AG04449 (cell line): ENCODE data around the gene ABCA9.
"Not testable (repeated sequence)": the region's sequence is repeated elsewhere in the genome, so short reads cannot be mapped to it uniquely, and the experiment has no call there.

Experiments
- CTCF ChIA-PET: fragments of 350-600 bp; formaldehyde crosslinking; extraction: SDS; loops from one replicate; lab custom pipeline; 2021; ENCODE audit warnings: antibody characterized with exemption; lab: Yijun Ruan, JAX
- POLR2A ChIA-PET: fragments of 400-600, 350-600 bp; formaldehyde crosslinking; extraction: SDS; loops from one replicate; lab custom pipeline; 2020; ENCODE audit warnings: antibody characterized with exemption, inconsistent platforms; lab: Yijun Ruan, JAX
- DNase-seq: peaks from one replicate; pipeline ENCODE4 v3.0.0-alpha.2; 2010; ENCODE audit warnings: low read depth, low spot score
- H3K4me3 ChIP-seq: 2 replicates; pipeline ENCODE4 v1.5.1; 2011; ENCODE audit warnings: low read depth, mild to moderate bottlenecking, control low read depth, low read length
- TF ChIP-seq, protein P1 (sequence below): IDR thresholded peaks from one replicate; pipeline ENCODE4 v1.5.1; 2011; ENCODE audit warnings: mild to moderate bottlenecking, moderate library complexity, low read length, control low read depth, inconsistent platforms; ENCODE audit not compliant: insufficient read depth; ENCODE audit errors: missing control alignments

Gene ABCA9

DNA sequence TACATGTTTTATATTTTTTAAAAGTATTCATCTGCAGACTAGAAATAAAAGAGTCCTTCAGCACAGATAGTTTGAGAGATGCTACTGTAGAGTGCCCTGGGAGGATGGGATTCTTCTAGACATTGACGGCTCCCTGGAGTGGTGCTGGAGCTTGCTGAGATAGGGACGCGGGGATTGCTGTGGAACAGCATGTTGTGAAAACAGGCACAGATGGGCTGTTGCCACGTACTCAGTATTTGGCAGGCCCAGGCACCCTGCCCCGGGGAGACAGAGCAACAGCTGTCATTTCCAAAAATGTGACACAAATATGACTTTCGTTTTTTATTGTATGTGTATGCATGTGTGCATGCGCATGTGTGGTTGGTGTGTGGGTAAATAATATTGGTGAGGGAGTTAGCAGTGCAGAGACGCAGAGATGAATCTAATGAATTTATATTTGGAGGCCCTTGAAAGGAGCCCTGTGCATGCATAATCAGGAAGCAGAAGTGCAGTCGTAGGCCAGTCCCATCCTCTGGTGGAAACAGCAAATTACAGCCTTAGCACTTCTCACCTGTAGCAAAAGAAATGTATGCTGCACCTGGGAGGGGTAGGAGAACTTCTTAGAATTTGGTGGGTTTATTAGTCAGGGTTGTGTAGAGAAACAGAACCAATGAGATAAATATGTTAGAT, 99.4 kb downstream of the ABCA9 start:
- DNase-seq: no peak
- TF ChIP-seq, protein P1, sequence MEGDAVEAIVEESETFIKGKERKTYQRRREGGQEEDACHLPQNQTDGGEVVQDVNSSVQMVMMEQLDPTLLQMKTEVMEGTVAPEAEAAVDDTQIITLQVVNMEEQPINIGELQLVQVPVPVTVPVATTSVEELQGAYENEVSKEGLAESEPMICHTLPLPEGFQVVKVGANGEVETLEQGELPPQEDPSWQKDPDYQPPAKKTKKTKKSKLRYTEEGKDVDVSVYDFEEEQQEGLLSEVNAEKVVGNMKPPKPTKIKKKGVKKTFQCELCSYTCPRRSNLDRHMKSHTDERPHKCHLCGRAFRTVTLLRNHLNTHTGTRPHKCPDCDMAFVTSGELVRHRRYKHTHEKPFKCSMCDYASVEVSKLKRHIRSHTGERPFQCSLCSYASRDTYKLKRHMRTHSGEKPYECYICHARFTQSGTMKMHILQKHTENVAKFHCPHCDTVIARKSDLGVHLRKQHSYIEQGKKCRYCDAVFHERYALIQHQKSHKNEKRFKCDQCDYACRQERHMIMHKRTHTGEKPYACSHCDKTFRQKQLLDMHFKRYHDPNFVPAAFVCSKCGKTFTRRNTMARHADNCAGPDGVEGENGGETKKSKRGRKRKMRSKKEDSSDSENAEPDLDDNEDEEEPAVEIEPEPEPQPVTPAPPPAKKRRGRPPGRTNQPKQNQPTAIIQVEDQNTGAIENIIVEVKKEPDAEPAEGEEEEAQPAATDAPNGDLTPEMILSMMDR: no peak
- no peak overlapping the region for H3K4me3 ChIP-seq
- ChIA-PET CTCF (no interaction called here), POLR2A (no interaction called here)

DNA sequence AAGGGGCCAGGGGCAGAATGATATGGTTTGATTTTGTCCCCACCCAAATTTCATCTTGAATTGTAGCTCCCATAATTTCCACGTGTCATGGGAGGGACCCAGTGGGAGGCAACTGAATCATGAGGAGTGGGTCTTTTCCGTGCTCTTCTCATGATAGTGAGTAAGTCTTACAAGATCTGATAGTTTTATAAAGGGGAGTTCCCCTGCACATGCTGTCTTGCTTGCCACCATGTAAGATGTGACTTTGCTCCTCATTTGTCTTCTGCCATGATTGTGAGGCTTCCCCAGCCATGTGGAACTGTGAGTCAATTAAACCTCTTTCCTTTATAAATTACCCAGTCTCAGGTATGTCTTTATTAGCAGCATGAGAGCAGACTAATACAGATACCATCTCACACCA, 101.6 kb downstream of the ABCA9 start:
- DNase-seq, CTCF ChIA-PET, H3K4me3 ChIP-seq, POLR2A ChIA-PET: not testable (repeated sequence)

DNA sequence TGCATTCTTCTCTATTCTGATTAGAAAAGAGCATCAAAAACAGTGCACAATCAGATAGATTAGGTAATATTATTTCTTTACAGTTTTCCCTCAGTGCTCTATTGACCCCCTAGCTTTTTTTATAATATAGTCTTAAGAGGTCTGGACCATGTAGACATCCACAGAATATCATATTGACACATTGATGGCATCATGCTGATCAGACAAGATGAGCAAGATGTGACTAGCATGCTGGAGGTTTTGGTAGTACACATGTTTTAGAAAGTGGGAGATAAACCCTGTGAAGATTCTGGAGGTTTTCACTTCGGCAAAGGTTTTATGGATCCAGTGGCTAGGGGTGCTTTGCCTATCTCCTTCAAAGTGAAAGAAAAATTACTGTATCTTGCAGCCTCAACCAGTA, 102.8 kb downstream of the ABCA9 start:
- ChIA-PET CTCF (no interaction called here), POLR2A (no interaction called here)
- no peak for DNase-seq
- no peak overlapping the region for H3K4me3 ChIP-seq
- TF ChIP-seq, protein P1: no peak

DNA sequence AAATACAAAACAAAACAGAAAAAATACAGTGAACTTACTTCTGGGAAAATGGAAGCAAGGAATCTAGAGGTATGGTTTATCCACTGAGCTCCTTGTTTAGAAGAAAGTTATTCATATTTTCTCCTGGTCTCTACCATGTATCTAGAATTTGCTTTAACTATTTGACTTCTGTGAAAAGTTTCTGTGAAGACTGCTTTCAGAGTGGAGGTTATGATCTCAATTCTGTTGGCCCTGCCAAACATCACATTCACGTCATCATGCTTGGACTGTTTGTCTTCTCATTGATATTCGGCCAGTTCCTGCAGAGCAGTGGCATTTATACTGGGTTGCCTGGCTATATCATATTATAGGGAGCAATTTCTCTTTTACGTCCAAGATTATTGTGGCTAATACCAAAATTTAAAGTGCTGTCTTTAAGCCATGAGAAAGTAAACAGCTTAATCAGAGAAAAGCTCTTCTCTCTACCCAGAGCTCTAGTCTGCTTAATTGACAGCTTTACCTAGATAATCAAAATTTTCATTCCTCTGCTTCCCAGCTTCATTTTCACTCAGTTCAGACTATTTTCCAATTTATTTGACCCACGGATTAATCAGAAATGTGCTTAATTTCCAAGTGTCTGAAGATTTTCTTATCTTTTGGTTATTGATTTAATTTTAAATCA, 105.4 kb downstream of the ABCA9 start, which contains the start of gene ABCA8:
Gene ABCA8, minus strand, starts transcription at position 212 of the 661 bp plus-strand sequence. CDS start 13,358 bp downstream, outside the sequence.
- DNase-seq: no peak
- TF ChIP-seq, protein P1: no peak
- POLR2A ChIA-PET: no interaction called here
- H3K4me3 ChIP-seq: no peak within 1 kb of the TSS
- CTCF ChIA-PET: interaction anchor here (1.9 kb wide), 1 partner anchor 179 kb away, joined by 6 read pairs; no protein-coding TSS in a partner anchor

DNA sequence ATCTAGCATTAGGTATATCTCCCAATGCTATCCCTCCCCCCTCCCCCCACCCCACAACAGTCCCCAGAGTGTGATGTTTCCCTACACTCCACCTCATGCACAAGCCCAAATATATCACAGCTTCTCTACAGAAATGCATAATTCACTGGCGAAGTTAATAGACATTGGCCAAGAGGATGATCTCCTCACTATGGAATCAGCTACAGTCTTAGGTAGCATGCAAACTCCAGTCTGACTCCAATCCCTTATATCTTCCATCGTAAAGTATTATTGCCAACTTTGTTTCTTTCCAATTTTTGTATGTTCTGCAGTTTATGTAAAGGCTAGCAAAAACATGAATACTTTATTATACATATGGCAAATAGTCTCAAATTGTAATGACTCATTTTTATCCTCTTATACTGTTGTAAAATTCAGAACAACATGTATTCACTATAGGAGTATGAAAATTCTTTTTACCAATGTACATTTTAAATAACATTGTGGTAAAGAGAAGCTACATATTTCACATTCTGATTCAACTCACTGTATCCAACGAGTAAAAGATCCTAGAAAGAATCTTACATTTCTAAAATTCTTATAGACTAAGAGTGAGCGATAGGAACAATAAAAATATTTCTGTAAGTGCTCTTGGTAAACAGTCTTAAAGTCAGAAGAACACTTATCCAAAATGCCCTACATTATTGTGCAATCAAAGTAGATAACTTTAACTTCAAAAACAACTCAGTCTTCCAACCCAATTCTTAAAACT, 106.4 kb downstream of the ABCA9 start:
- no peak overlapping the region for H3K4me3 ChIP-seq
- TF ChIP-seq, protein P1: no peak
- POLR2A ChIA-PET: no interaction called here
- peak; percentile 34 for DNase-seq
- CTCF ChIA-PET: interaction anchor here (1.9 kb wide), 1 partner anchor 178 kb away, joined by 6 read pairs; no protein-coding TSS in a partner anchor

DNA sequence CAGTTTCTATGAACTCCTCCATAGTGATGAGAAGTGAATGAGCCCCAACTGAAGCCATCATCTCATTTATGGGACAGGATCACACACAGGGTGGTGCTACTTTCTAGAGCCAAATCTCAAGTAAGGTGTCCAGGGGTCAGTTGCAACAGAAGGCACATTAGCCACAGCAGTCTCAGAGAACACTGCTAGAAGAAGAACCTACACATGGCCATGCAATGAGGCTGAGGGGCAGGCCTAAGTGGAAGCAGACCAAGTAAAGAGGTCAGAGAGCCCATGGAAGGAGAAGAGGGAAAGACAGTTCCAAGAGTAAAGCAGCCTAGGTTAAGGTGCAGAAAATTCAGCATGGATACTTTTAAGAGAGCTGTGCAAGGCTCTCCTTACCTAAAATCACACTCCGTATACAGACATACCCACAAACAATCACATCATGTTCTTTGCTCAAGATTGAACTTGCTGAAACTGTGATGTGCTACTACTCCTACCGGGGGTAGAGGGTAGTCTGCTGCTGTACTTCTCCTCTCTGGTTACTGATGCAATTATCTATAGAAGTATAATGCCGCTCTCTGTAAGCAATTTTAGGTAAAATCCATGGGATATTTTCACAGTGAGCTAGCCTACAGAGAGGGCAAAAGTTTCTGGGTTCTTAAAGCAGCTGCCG, 107.3 kb downstream of the ABCA9 start:
- CTCF ChIA-PET: interaction anchor here (1.9 kb wide), 1 partner anchor 177 kb away, joined by 6 read pairs; no protein-coding TSS in a partner anchor
- H3K4me3 ChIP-seq: no peak overlapping the region
- no peak for DNase-seq
- TF ChIP-seq, protein P1: no peak
- POLR2A ChIA-PET: no interaction called here
